Activated T-cell treated with anti-CD3 and anti-CD28 coated beads, Interleukin-2, amount 50 U/mL, for 72 hours (primary cell): ENCODE measurements around the gene RECQL5. TPM values are rescaled to one million over a fixed set of nuclear protein-coding genes. Genes with fewer than 3 reads are reported as not detected.
A peak's percentile ranks its signal among the peaks of the same experiment; 100 is the strongest.

Experiments
- ATAC-seq, 2 donors: fragments of 150-1000 bp; cut with Tn5 transposase; replicated peaks in 1 of 2; 2 replicates each; pipeline ENCODE4 v1.10.0; 2021; ENCODE audit warnings: moderate library complexity in 2 of 2, mild to moderate bottlenecking in 1 of 2
- DNase-seq, 2 donors: peaks; one replicate each; pipeline ENCODE4 v3.0.0; 2021 to 2022; ENCODE audit warnings: mixed read lengths in 1 of 2
- H3K27ac Mint-ChIP-seq: one replicate; pipeline ENCODE4 v1.8.0; 2022; ENCODE audit warnings: mild to moderate bottlenecking, moderate library complexity, mixed read lengths
- H3K27me3 Mint-ChIP-seq: one replicate; pipeline ENCODE4 v1.8.0; 2022; ENCODE audit warnings: low read depth, mixed read lengths
- H3K36me3 Mint-ChIP-seq, 2 donors: one replicate each; pipeline ENCODE4 v1.8.0; 2022; ENCODE audit warnings: mixed read lengths in 2 of 2, mild to moderate bottlenecking in 1 of 2; ENCODE audit not compliant: insufficient read depth in 2 of 2
- H3K4me1 Mint-ChIP-seq: one replicate; pipeline ENCODE4 v1.8.0; 2022; ENCODE audit warnings: low read depth, mixed read lengths
- H3K4me3 Mint-ChIP-seq, 2 donors: one replicate each; pipeline ENCODE4 v1.8.0; 2022; ENCODE audit warnings: mild to moderate bottlenecking in 2 of 2, mixed read lengths in 2 of 2, moderate library complexity in 2 of 2
- H3K9me3 Mint-ChIP-seq, 2 donors: one replicate each; pipeline ENCODE4 v1.8.0; 2022; ENCODE audit warnings: mixed read lengths in 2 of 2
- total RNA-seq, 2 donors: library from RNA; stranded (reverse); gene quantifications; one replicate each; pipeline ENCODE4 v1.2.3, GENCODE V29; 2022

Gene RECQL5
- total RNA-seq, 2 donors from 2014 or later: 50.7 to 58.5 TPM

DNA sequence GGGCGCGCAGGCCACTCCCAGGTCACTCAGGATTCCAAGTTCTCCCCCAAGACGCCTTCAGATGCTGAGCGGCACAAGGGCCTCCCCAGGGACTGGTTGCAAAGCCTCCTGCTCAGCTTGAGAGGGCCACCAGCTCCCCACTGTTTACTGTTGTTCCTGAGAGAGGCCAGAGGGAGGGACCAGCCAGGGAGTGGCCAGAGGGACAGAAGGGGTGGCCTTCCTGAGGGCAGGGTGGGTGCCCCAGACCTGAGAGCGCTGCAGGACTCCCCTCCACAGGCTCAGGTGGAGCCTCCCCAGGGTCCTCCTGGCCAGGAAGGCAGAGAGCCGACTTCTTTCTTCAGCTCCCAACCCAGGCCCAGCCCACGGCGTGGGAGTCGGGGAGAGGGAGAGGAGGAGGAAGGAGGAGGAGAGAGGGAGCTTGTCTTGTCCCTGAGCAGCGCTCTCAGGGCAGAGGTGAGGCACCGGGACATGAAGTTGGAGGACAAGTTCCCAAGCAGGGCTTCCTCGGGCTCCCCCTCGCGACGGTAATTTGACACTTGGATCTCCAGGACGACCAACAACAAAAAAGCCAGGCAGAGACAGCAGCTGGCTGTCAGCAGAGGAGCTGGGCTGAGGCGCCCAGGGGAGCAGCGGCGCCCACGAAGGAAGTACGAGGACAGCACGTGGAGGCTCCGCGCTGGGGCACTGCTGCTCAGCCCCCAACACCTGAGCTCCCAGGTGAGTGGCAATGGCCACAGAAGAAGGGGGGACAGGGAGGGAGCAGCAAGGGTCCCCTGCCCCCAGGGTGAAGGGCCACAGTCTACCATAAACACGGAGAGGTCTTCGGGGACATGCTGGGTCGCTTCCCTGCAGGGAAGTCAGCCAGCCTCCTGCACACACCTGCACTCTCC lies 33.2 kb downstream of the RECQL5 start:
- peak; percentile 24 to 55 for DNase-seq
- H3K4me3 Mint-ChIP-seq: no peak overlapping the region
- no peak overlapping the region for H3K27ac Mint-ChIP-seq
- H3K9me3 Mint-ChIP-seq: no peaks in the 10 kb centered on the region
- no peaks in the 10 kb centered on the region for H3K27me3 Mint-ChIP-seq
- H3K4me1 Mint-ChIP-seq: peaks cover 6% of the 10 kb centered on the region
- no peaks in the 10 kb centered on the region for H3K36me3 Mint-ChIP-seq
- ATAC-seq: peak; percentile 8 to 14

- H3K4me1 Mint-ChIP-seq: peaks cover 6% of the 10 kb centered on the region
- no peaks in the 10 kb centered on the region for H3K36me3 Mint-ChIP-seq
- peak; percentile 84 to 86 for DNase-seq
- no peak within 1 kb of the TSS for H3K4me3 Mint-ChIP-seq
- H3K27ac Mint-ChIP-seq: no peak within 1 kb of the TSS
- H3K9me3 Mint-ChIP-seq: no peaks in the 10 kb centered on the region
- no peaks in the 10 kb centered on the region for H3K27me3 Mint-ChIP-seq
- peak; percentile 79 to 85 for ATAC-seq
Measured at GRCh38 chr17:75632863-75633485, 34.0 kb downstream of the RECQL5 start, which contains the start of gene SMIM5. Gene SMIM5, plus strand, starts transcription at chr17:75633434. Its CDS starts 6,768 bp downstream, at chr17:75640202.

- Mint-ChIP-seq H3K4me3 (no peak overlapping the region), H3K36me3 (no peaks in the 10 kb centered on the region), H3K27me3 (no peaks in the 10 kb centered on the region), H3K9me3 (no peaks in the 10 kb centered on the region), H3K4me1 (peaks cover 6% of the 10 kb centered on the region), H3K27ac (no peak overlapping the region)
- ATAC-seq: no peak
- DNase-seq: no peak
Measured at GRCh38 chr17:75632428-75632827, 34.5 kb downstream of the RECQL5 start.

GRCh38 chr17:75631353-75631752 lies 35.6 kb downstream of the RECQL5 start:
- DNase-seq: no peak
- Mint-ChIP-seq H3K4me1 (peaks cover 6% of the 10 kb centered on the region), H3K27me3 (no peaks in the 10 kb centered on the region)

DNA sequence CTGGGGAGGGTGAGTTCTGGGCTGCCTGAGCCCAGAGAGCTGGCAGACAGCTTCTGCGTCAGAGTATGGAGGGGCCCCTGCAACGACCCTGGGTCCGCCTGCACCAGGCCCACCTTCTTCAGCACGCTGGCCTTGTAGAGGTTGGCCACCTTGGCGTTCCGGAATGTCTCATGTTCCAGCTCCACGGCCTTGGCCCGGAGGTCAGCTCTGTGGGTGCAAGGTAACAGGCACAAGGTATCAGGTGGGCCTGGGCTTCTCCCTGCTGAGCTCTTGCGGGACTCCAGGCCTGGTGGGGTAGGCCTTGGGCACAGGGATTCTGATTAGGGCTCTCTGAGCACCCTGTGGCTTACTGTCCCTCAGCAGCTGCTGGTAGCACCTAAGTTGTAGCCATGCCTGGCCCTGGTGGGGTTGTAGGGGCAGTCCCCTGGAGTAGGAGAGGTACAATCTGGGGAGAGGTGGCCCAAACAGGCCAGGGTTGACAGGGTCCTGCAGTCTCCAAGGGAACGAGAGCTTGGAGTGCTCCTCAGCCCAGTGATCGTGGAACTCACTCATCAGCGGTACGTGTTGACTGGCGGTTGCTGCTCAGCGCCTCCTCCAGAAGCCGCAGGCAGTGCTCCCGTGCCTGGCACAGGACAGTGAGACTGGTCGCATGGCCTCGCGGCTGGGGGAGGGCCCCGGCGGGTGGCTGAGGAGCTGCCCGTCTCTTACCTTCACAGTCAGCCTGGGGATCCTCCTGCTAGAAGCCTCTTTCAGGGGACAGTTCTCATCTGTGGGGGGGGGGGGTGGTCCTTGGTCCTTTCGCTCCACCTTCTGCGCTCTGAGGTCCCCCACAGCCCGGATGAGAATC lies 36.7 kb downstream of the RECQL5 start:
- Mint-ChIP-seq H3K36me3 (no peaks in the 10 kb centered on the region), H3K9me3 (no peaks in the 10 kb centered on the region), H3K27me3 (no peaks in the 10 kb centered on the region), H3K4me3 (no peak overlapping the region), H3K27ac (no peak overlapping the region), H3K4me1 (peaks cover 6% of the 10 kb centered on the region)
- DNase-seq: no peak
- no peak for ATAC-seq

More at GRCh38 chr17:75631353-75631752, 35.6 kb downstream of the RECQL5 start:
- Mint-ChIP-seq H3K27ac (no peak overlapping the region), H3K36me3 (no peaks in the 10 kb centered on the region), H3K4me3 (no peak overlapping the region), H3K9me3 (no peaks in the 10 kb centered on the region)
- no peak for ATAC-seq

GRCh38 chr17:75629157-75629556 lies 37.8 kb downstream of the RECQL5 start:
- Mint-ChIP-seq H3K27me3 (no peaks in the 10 kb centered on the region), H3K4me3 (no peak overlapping the region), H3K4me1 (peaks cover 6% of the 10 kb centered on the region)

GRCh38 chr17:75628425-75628824 lies 38.5 kb downstream of the RECQL5 start:
- Mint-ChIP-seq H3K4me3 (no peak overlapping the region), H3K9me3 (no peaks in the 10 kb centered on the region), H3K27me3 (no peaks in the 10 kb centered on the region), H3K27ac (no peak overlapping the region), H3K36me3 (no peaks in the 10 kb centered on the region), H3K4me1 (no peaks in the 10 kb centered on the region)
- DNase-seq (no peak), ATAC-seq (no peak)

More at GRCh38 chr17:75629157-75629556, 37.8 kb downstream of the RECQL5 start:
- no peaks in the 10 kb centered on the region for H3K9me3 Mint-ChIP-seq
- ATAC-seq: no peak
- no peaks in the 10 kb centered on the region for H3K36me3 Mint-ChIP-seq
- DNase-seq: no peak
- no peak overlapping the region for H3K27ac Mint-ChIP-seq

DNA sequence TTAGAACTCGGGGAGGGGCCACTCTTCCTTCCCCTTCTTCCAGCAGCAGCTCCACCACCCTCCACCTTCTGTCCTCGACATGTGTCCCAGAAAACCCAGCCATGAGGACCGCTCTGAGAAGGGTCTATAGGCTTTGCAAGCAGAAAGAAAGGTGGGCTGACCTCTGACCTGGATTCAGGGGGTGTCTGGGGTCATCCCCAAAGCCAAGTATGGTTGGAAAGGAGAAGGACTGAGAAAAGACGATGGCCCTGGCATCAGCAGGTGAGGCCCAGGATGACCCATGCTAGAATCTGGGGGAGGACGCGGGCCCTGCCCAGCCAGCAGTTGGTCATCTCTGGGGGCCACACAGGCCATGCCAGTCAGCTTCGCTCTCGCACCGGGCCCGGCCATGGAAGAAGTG lies 39.9 kb downstream of the RECQL5 start:
- Mint-ChIP-seq H3K27me3 (no peaks in the 10 kb centered on the region), H3K36me3 (no peaks in the 10 kb centered on the region), H3K4me1 (no peaks in the 10 kb centered on the region), H3K27ac (no peak overlapping the region), H3K4me3 (no peak overlapping the region), H3K9me3 (no peaks in the 10 kb centered on the region)
- DNase-seq (no peak), ATAC-seq (no peak)

- Mint-ChIP-seq H3K4me3 (no peak overlapping the region), H3K27me3 (no peaks in the 10 kb centered on the region), H3K9me3 (no peaks in the 10 kb centered on the region), H3K36me3 (no peaks in the 10 kb centered on the region), H3K4me1 (no peaks in the 10 kb centered on the region), H3K27ac (no peak overlapping the region)
- ATAC-seq (no peak), DNase-seq (no peak)
Measured at GRCh38 chr17:75626496-75627038, 40.4 kb downstream of the RECQL5 start.

DNA sequence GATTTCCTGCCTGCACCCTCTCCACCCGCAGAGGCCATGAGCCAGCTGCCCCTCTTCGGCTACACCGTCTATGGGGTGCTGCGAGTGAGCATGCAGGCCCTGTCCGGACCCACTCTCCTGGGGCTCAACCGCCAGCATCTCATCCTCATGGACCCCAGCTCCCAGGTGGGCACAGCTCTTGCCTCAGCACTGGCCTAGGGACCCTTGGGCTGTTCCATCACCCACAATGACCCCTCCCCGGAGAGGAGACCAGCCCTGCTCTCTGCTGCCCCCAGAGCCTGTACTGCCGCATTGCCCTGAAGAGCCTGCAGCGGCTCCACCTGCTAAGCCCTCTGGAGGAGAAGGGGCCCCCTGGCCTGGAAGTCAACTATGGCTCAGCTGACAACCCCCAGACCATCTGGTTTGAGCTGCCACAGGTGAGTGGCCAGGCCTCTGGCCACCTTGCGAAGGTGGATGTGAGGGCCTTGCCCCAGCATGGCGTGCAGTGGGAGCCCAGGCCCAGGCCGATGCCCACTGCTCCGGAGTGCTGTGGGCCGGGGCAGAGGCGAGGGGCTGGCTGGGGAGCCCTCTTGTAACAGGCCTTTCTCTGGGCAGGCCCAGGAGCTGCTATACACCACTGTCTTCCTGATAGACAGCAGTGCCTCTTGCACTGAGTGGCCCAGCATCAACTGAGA lies 41.0 kb downstream of the RECQL5 start:
- Mint-ChIP-seq H3K27ac (no peak overlapping the region), H3K4me3 (no peak overlapping the region), H3K9me3 (no peaks in the 10 kb centered on the region), H3K27me3 (no peaks in the 10 kb centered on the region), H3K36me3 (no peaks in the 10 kb centered on the region), H3K4me1 (no peaks in the 10 kb centered on the region)
- peak; percentile 12 to 23 for DNase-seq
- ATAC-seq: peak in 1 of 2 donors; percentile 39

GRCh38 chr17:75624714-75625345 lies 42.1 kb downstream of the RECQL5 start:
- Mint-ChIP-seq H3K4me1 (no peaks in the 10 kb centered on the region), H3K27ac (no peak overlapping the region), H3K36me3 (no peaks in the 10 kb centered on the region), H3K9me3 (no peaks in the 10 kb centered on the region), H3K4me3 (no peak overlapping the region), H3K27me3 (no peaks in the 10 kb centered on the region)
- no peak for DNase-seq
- ATAC-seq: no peak

- no peak for DNase-seq
- H3K9me3 Mint-ChIP-seq: no peaks in the 10 kb centered on the region
- H3K4me3 Mint-ChIP-seq: no peak overlapping the region
- H3K4me1 Mint-ChIP-seq: no peaks in the 10 kb centered on the region
- H3K36me3 Mint-ChIP-seq: no peaks in the 10 kb centered on the region
- H3K27me3 Mint-ChIP-seq: no peaks in the 10 kb centered on the region
- H3K27ac Mint-ChIP-seq: no peak overlapping the region
- no peak for ATAC-seq
Measured at GRCh38 chr17:75624021-75624420, 42.9 kb downstream of the RECQL5 start.
